ENCODE measurements around the gene ULK3.

Gene ULK3

GRCh38 chr15:74798388-74799254, 44.3 kb downstream of the ULK3 start:
- no peak for DNase-seq

DNA sequence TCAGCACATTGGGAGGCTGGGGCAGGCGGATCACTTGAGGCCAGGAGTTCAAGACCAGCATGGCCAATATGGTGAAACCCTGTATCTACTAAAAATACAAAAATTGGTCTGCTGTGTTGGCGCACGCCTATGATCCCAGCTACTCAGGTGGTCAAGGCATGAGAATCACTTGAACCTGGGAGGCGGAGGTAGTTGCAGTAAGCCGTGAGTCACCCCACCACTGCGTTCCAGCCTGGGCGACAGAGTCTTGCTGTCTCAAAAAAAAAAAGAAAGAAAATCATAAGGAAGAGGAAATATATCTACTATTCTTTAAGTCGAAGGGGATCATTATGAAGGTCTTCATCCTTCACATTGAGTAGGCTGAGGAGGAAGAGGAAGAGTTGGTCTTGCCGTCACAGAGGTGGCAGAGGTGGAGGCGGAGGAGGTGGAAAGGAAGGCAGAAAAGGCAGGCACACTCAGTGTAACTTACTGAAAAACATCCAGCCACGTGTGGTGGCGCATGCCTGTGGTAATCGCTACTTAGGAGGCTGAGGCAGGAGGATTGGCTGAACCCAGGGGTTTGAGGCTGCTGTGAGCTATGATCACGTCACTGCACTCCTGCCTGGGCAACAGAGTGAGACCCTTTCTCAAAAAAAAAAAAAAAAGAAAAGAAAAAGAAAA, 46.9 kb downstream of the ULK3 start:
- DNase-seq = peak; percentile 67

GRCh38 chr15:74794970-74795349, 48.0 kb downstream of the ULK3 start:
- no peak for DNase-seq

- no peak for DNase-seq
Measured at GRCh38 chr15:74794248-74794969, 48.5 kb downstream of the ULK3 start.

GRCh38 chr15:74793135-74794028, 49.6 kb downstream of the ULK3 start:
- DNase-seq = peak; percentile 83

DNA sequence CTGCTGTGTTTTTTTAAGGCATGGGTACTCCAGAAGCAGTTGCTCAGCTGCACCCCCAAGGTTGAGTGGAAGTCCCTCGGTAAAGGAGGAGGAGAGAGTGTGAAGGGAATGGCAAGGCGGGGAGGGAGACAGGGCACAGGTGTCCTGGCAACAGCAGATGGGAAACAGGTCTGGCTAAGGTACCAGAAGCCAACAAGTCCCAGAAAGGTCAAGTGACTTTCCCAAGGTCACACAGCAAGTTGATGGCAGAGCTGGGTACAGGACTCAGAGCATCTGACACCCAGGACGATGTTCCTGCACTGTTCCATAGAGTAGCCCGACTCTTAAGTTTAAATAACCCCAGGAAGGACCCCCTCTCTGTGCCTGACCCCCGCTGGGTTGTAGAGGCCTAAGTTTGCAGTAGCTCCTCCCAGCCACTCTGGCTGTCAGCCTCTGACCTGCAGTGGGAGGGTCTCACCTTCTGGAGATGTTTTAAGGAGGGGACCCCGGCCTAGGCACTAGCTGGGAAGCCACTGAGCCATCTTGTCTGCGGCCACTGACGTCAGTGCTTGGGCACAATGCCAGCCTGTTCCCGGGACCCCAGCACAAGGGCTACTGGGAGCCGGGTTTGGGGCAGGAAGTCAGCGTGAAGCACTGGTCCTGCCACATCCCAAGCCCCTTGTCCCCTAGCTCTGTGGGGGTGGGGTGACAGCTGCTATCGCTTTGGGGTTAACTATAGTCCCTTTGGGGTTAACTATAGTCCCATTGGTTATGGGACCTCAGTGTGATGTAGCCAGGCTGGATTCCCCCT, 50.5 kb downstream of the ULK3 start:
- DNase-seq = no peak

DNA sequence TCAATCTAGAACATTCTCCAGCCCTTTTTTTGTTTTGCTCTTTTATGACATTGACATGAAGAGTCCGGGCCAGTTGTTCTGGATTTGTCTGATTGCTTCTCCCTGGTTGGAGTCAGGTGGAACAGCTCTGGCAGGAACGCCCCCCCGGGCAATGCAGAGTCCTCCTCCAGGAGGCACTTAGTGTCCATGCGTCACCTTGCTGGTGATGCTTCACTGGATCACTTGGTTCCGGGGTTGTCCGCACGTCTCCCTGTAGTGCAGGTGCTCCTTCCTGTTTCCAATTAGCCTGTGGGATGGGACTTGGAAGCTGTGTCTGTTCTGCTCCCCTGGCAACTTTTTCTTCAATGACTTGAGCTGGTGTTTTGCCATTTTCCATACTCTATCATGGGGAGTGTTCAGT, 51.3 kb downstream of the ULK3 start:
- DNase-seq = no peak

GRCh38 chr15:74791007-74791406, 51.9 kb downstream of the ULK3 start:
- DNase-seq = no peak

GRCh38 chr15:74790080-74790916, 52.7 kb downstream of the ULK3 start:
- peak; percentile 70 for DNase-seq

GRCh38 chr15:74789741-74790079, 53.2 kb downstream of the ULK3 start:
- no peak for DNase-seq

- no peak for DNase-seq
Measured at GRCh38 chr15:74789171-74789631, 53.8 kb downstream of the ULK3 start.

DNA sequence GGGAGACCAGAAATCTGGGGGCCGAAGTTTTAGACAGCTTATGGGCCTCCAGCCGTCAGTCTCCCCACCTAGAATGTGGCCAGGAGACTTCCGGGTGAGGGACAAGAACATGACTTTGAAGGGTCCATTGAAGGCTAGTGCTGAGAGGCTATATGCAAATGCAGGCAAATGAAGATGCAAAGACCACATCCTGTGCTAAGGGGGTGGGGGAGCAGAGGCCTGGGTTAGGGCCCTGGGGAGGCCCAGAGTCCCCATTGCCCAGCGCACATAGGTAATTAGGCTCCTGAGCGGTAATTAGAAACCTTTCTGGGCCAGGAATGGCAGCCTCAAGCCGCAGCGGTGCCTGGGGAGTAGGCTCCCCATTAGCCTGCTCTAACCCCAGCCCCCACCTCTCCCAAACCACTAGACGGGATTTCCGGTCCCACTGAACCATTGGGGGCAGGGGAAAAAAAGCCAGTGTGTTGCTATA, 54.2 kb downstream of the ULK3 start:
- DNase-seq = peak; percentile 71

DNA sequence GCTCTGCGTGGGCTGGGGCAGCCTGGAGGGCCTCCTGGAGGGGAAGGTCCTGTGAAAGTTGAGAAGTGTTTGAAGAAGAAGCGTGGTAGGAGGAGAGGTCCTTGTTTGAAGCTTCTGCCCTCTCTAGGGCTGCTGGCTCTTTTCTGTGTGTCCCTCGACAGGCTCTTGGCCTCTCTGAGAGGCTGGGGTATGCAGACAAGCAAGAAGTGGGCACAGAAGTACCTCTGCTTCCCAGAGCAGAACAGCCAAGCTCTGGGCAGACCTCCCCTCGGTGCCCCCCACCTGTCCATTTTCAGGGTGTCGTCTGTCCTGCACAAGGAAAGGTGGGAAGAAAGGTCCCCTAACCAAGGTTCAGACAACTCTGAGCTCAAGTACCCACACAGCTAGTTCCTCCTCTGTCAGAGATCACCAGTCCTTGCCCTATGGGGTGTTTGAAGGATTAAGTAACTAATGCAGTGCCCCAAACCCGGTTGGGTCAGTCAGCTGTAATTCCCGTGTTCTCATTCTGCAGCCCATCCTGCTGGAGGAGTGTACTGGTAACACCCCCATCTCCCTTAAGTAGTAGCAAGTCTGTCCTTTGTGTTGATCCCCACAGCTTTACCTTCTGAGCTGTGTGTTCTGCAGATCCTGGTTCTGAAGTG, 54.8 kb downstream of the ULK3 start:
- DNase-seq = no peak

DNA sequence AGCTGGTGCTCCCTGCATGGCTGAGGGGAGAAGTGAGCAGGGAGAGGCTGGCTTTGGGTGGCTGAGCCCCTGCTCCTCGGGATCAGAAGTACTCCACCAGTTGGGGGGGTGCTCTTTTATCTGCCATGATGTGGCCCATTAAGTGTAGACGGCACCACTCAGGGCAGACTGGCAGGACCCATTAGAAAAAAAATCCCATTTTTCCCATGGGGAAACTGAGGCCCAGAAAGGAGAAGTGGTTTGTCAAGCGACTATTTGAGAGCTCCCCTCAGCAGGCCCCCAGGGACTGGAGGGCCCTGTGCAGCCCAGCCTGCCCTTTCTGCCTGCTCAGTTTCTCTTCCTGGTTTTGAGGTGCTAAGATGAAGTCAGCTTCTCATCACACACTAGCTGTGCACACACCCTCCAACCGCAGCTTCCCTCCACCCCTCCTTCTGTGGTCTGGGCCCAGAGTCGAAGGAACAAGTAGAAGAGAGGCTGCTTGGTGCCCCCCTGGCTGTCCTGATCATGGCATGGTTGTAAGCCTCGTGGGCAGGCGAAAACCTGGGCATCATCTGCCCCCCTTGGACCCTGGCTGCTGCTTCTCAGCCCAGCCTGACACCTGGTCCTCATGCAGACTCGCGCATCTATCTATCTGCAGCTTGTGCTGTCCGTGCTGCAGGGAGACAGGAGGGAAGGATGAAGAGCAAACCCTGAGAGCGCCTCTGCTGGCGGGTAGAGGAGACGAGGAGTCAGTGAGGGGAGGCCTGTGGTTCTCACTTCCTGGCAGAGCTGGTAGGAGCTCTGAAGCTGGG, 55.5 kb downstream of the ULK3 start:
- DNase-seq = peak; percentile 92

GRCh38 chr15:74786551-74787165, 56.3 kb downstream of the ULK3 start:
- DNase-seq = no peak
